ENCODE results near the gene TRIM65. TPM values are rescaled to one million over a fixed set of nuclear protein-coding genes. Genes with fewer than 3 reads are reported as not detected.

Gene TRIM65
- total RNA-seq, 2 experiments from 2014 or later = 54.2 to 60.4 TPM

GRCh38 chr17:75878174-75878998 lies 18.4 kb downstream of the TRIM65 start, which contains the start of gene TRIM47:
TSS of gene TRIM47 (minus strand) at chr17:75878581. CDS start at chr17:75878548, 33 bp downstream.
- ChIA-PET CTCF (ENCODE audit: unreplicated experiment) (interaction anchor here (1.0 kb wide), 1 partner anchor 18 kb away, joined by 5 read pairs; the partner anchor contains the start of gene TRIM65), POLR2A (interaction anchor here (1.5 kb wide), 1 partner anchor 18 kb away, joined by 4 read pairs; the partner anchor contains the start of gene TRIM65)
- Histone ChIP-seq H3K36me3 (ENCODE audit: insufficient read depth, low read length) (0 out of 2 replicates have a peak, but pooled peaks cover 7% of the 10 kb centered on the region), H3K9me2 (ENCODE audit: insufficient read depth, low read length) (no peaks in the 10 kb centered on the region), H3K27ac (ENCODE audit: low read depth, low read length, poor library complexity, severe bottlenecking) (peak within 1 kb of the TSS; percentile 82), H3K4me1 (ENCODE audit: insufficient read depth, low read length, poor library complexity, severe bottlenecking) (peaks cover 31% of the 10 kb centered on the region), H3K4me2 (ENCODE audit: low read length) (peak within 1 kb of the TSS; percentile 91), H3K9me3 (ENCODE audit: low read length) (no peaks in the 10 kb centered on the region), H4K20me1 (ENCODE audit: insufficient read depth, low read length) (no peaks in the 10 kb centered on the region), H3K79me2 (ENCODE audit: insufficient read depth, low read depth, low read length) (no peaks in the 10 kb centered on the region), H2AFZ (ENCODE audit: low read length) (peak within 1 kb of the TSS; percentile 70), H3K4me3 (ENCODE audit: low read depth, low read length, poor library complexity, severe bottlenecking) (peak within 1 kb of the TSS; percentile 71)
- no peak for DNase-seq (ENCODE audit: low spot score)
- TF ChIP-seq CTCF (conservative IDR thresholded peaks at IDR 0.05; ENCODE audit: low read length) (peak; percentile 14; the same call in 1 of the 2 replicates), EZH2phosphoT487 (IDR thresholded peaks at IDR 0.05; ENCODE audit: borderline replicate concordance, low read depth, low read length) (no peak)
- intact Hi-C loops (cut with micrococcal nuclease; ENCODE audit: unreplicated experiment) = no loop called here
- no TSS peak for BruUV-seq (replicated peaks)

GRCh38 chr17:75877752-75878173 lies 19.0 kb downstream of the TRIM65 start:
- H3K4me1 ChIP-seq (ENCODE audit: insufficient read depth, low read length, poor library complexity, severe bottlenecking) = peaks cover 35% of the 10 kb centered on the region
- no TSS peak for BruUV-seq (replicated peaks)
- POLR2A ChIA-PET = interaction anchor here (0.6 to 3.5 kb wide), 5 partner anchors 13 to 233 kb away, joined by 3 to 28 read pairs (median 5); partner anchors contain the start of gene WBP2

More at GRCh38 chr17:75877752-75878173, 19.0 kb downstream of the TRIM65 start:
- CTCF ChIA-PET (ENCODE audit: unreplicated experiment) = interaction anchor here (0.7 to 1.0 kb wide), 2 partner anchors 18 to 22 kb away, joined by 4 to 5 read pairs; partner anchors contain the start of genes TRIM65 and WBP2
- 0 out of 2 replicates have a peak, but pooled peaks cover 7% of the 10 kb centered on the region for H3K36me3 ChIP-seq (ENCODE audit: insufficient read depth, low read length)
- H4K20me1 ChIP-seq (ENCODE audit: insufficient read depth, low read length) = no peaks in the 10 kb centered on the region
- H3K9me2 ChIP-seq (ENCODE audit: insufficient read depth, low read length) = no peaks in the 10 kb centered on the region
- DNase-seq (ENCODE audit: low spot score) = peak; percentile 91
- H3K4me2 ChIP-seq (ENCODE audit: low read length) = peak overlapping the region; percentile 91
- H2AFZ ChIP-seq (ENCODE audit: low read length) = peak overlapping the region; percentile 70
- intact Hi-C loops (cut with micrococcal nuclease; ENCODE audit: unreplicated experiment) = no loop called here
- peak overlapping the region; percentile 82 for H3K27ac ChIP-seq (ENCODE audit: low read depth, low read length, poor library complexity, severe bottlenecking)
- TF ChIP-seq CTCF (conservative IDR thresholded peaks at IDR 0.05; ENCODE audit: low read length) (peak; percentile 73), EZH2phosphoT487 (IDR thresholded peaks at IDR 0.05; ENCODE audit: borderline replicate concordance, low read depth, low read length) (no peak)
- H3K9me3 ChIP-seq (ENCODE audit: low read length) = no peaks in the 10 kb centered on the region
- H3K79me2 ChIP-seq (ENCODE audit: insufficient read depth, low read depth, low read length) = no peaks in the 10 kb centered on the region
- peak overlapping the region; percentile 71 for H3K4me3 ChIP-seq (ENCODE audit: low read depth, low read length, poor library complexity, severe bottlenecking)
